ENCODE data around the gene ORMDL2.
A peak's percentile ranks its signal among the peaks of the same experiment; 100 is the strongest.

The ORMDL2 gene, protein sequence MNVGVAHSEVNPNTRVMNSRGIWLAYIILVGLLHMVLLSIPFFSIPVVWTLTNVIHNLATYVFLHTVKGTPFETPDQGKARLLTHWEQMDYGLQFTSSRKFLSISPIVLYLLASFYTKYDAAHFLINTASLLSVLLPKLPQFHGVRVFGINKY

DNA sequence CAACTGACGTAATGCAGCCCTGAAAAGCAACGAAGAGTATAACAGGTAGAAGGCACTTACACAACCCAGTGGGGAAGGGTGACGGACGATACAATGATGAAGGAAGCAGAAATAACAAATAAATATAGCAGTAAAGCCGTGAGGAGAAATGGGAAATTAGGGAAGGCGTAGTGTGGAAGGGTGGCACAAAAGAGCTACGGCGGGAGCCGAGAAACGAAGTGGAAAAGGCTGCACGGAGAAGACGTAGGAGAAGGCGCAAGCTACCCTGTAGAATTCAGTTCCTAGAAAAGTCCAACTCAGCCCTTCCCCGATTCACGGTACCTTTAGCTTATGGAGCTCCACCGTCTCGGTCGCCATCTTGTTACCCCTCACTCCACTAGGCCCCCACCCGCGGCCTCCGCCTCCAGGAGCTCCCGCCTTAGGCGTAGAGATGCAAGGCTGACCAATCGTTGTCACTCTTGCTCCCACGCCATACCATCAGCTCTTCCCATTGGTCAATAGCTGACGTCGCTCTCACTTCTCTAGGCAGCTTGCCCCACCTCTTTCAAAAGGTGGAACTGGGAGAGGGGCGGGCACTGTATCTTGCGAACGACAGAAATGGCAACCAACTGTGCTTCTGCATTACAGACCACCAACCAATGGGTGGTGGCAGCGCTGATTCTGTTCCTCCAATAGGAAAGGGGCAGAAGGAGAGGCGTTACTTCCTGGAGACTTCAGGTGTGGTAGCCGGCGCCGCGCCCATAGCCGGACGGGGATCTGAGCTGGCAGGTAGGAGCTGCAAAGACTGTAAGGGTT, at the start of gene ORMDL2, which contains the start of gene SARNP:
ORMDL2 (plus strand) TSS at position 697 of the 795 bp plus-strand sequence. CDS start 959 bp downstream, outside the sequence.
SARNP (minus strand) TSS at position 380 of the 795 bp plus-strand sequence; CDS start at position 357, 23 bp downstream.
- peaks cover 53% of the 10 kb centered on the region for H3K36me3 ChIP-seq (ENCODE audit: insufficient read depth, low read length)
- H2AFZ ChIP-seq (ENCODE audit: low read depth, low read length) = peak within 1 kb of the TSS; percentile 17
- no peaks in the 10 kb centered on the region for H3K27me3 ChIP-seq (ENCODE audit: insufficient read depth, low read length)
- no peaks in the 10 kb centered on the region for H3K9me3 ChIP-seq (ENCODE audit: low read length)
- H3K4me3 ChIP-seq (ENCODE audit: low read length) = peak within 1 kb of the TSS; percentile 74
- H3K4me1 ChIP-seq (ENCODE audit: insufficient read depth, low read length) = peaks cover 21% of the 10 kb centered on the region

DNA sequence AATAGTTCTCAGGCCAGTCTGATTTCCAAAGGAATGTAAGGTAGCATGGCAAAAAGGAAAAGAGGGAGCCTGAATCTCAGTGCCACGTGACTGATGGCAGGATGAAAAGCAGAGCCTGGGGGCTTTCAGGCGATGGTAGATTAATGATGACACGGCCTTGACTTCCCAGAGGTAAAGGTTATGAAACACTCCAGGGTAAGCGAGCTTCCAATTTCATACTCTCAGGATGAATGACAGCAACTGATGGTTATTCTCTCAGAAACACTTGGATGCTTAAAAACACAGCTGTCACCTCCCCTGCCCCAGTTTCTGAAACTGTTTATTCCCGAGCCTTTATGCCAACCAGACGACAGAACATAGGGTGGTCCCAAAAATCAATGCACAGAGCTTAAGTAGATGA, 46.1 kb upstream of the ORMDL2 start:
- H3K9me3 ChIP-seq (ENCODE audit: low read length) = no peaks in the 10 kb centered on the region
- H2AFZ ChIP-seq (ENCODE audit: low read depth, low read length) = no peak overlapping the region
- H3K36me3 ChIP-seq (ENCODE audit: insufficient read depth, low read length) = peaks cover 56% of the 10 kb centered on the region
- H3K4me1 ChIP-seq (ENCODE audit: insufficient read depth, low read length) = peaks cover under 1% of the 10 kb centered on the region
- no peaks in the 10 kb centered on the region for H3K27me3 ChIP-seq (ENCODE audit: insufficient read depth, low read length)
- no peak overlapping the region for H3K4me3 ChIP-seq (ENCODE audit: low read length)

GRCh38 chr12:55777856-55778255, 40.0 kb upstream of the ORMDL2 start:
- H3K36me3 ChIP-seq (ENCODE audit: insufficient read depth, low read length) = peaks cover 70% of the 10 kb centered on the region

DNA sequence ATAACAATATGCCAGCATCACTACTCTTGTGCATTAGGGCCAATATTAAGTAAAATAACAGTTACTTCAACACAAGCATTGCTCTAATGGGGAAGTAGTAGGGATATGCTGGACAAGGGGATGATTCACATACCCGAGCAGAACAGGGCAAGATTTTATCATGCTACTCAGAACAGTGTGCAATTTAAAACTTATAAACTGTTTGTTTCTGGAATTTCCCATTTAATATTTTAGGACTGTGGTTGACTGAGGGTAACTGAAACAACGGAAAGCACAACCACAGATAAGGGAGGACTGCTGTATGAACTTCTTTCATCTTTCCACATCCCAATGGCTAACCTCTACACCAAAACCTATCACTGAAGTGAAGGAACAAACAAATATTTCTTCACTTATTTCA, 37.2 kb upstream of the ORMDL2 start:
- Histone ChIP-seq H2AFZ (ENCODE audit: low read depth, low read length) (no peak overlapping the region), H3K4me3 (ENCODE audit: low read length) (no peak overlapping the region), H3K36me3 (ENCODE audit: insufficient read depth, low read length) (peaks cover 86% of the 10 kb centered on the region), H3K27me3 (ENCODE audit: insufficient read depth, low read length) (no peaks in the 10 kb centered on the region), H3K9me3 (ENCODE audit: low read length) (no peaks in the 10 kb centered on the region), H3K4me1 (ENCODE audit: insufficient read depth, low read length) (no peaks in the 10 kb centered on the region)

More at GRCh38 chr12:55777856-55778255, 40.0 kb upstream of the ORMDL2 start:
- Histone ChIP-seq H2AFZ (ENCODE audit: low read depth, low read length) (no peak overlapping the region), H3K4me1 (ENCODE audit: insufficient read depth, low read length) (no peaks in the 10 kb centered on the region), H3K4me3 (ENCODE audit: low read length) (no peak overlapping the region), H3K9me3 (ENCODE audit: low read length) (no peaks in the 10 kb centered on the region), H3K27me3 (ENCODE audit: insufficient read depth, low read length) (no peaks in the 10 kb centered on the region)

DNA sequence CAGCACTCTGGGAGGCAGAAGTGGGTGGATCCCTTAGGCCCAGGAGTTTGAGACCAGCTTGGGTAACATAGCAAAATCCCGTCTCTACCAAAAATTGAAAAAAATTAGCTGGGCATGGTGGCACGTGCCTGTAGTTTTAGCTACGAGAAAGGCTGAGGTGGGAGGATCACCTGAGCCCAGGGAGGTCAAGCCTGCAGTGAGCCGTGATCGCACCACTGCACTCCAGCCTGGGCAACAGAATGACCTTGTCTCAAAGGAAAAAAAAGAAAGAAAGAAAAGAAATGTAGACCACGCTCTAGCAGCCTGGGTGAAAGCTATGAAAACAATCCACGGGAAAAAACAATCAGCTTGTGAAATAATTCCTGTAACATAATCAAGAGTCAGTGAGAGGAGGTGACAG, 29.3 kb upstream of the ORMDL2 start:
- no peak overlapping the region for H2AFZ ChIP-seq (ENCODE audit: low read depth, low read length)
- H3K27me3 ChIP-seq (ENCODE audit: insufficient read depth, low read length) = no peaks in the 10 kb centered on the region
- no peaks in the 10 kb centered on the region for H3K9me3 ChIP-seq (ENCODE audit: low read length)
- no peaks in the 10 kb centered on the region for H3K4me1 ChIP-seq (ENCODE audit: insufficient read depth, low read length)
- peaks cover 84% of the 10 kb centered on the region for H3K36me3 ChIP-seq (ENCODE audit: insufficient read depth, low read length)
- H3K4me3 ChIP-seq (ENCODE audit: low read length) = no peak overlapping the region

GRCh38 chr12:55789171-55789570, 28.7 kb upstream of the ORMDL2 start:
- Histone ChIP-seq H3K4me3 (ENCODE audit: low read length) (no peak overlapping the region), H3K9me3 (ENCODE audit: low read length) (no peaks in the 10 kb centered on the region), H3K4me1 (ENCODE audit: insufficient read depth, low read length) (no peaks in the 10 kb centered on the region), H2AFZ (ENCODE audit: low read depth, low read length) (no peak overlapping the region), H3K27me3 (ENCODE audit: insufficient read depth, low read length) (no peaks in the 10 kb centered on the region), H3K36me3 (ENCODE audit: insufficient read depth, low read length) (peaks cover 84% of the 10 kb centered on the region)

- Histone ChIP-seq H3K4me1 (ENCODE audit: insufficient read depth, low read length) (no peaks in the 10 kb centered on the region), H3K9me3 (ENCODE audit: low read length) (no peaks in the 10 kb centered on the region), H3K36me3 (ENCODE audit: insufficient read depth, low read length) (peaks cover 84% of the 10 kb centered on the region), H3K4me3 (ENCODE audit: low read length) (no peak overlapping the region), H3K27me3 (ENCODE audit: insufficient read depth, low read length) (no peaks in the 10 kb centered on the region), H2AFZ (ENCODE audit: low read depth, low read length) (no peak overlapping the region)
These were observed 27.9 kb upstream of the ORMDL2 start for GRCh38 chr12:55789893-55790292.

GRCh38 chr12:55795950-55796349, 21.9 kb upstream of the ORMDL2 start:
- Histone ChIP-seq H2AFZ (ENCODE audit: low read depth, low read length) (no peak overlapping the region), H3K9me3 (ENCODE audit: low read length) (no peaks in the 10 kb centered on the region), H3K36me3 (ENCODE audit: insufficient read depth, low read length) (peaks cover 88% of the 10 kb centered on the region), H3K27me3 (ENCODE audit: insufficient read depth, low read length) (no peaks in the 10 kb centered on the region), H3K4me1 (ENCODE audit: insufficient read depth, low read length) (no peaks in the 10 kb centered on the region), H3K4me3 (ENCODE audit: low read length) (no peak overlapping the region)

- no peaks in the 10 kb centered on the region for H3K9me3 ChIP-seq (ENCODE audit: low read length)
- no peaks in the 10 kb centered on the region for H3K27me3 ChIP-seq (ENCODE audit: insufficient read depth, low read length)
- no peak overlapping the region for H2AFZ ChIP-seq (ENCODE audit: low read depth, low read length)
- H3K36me3 ChIP-seq (ENCODE audit: insufficient read depth, low read length) = peaks cover 90% of the 10 kb centered on the region
- H3K4me1 ChIP-seq (ENCODE audit: insufficient read depth, low read length) = no peaks in the 10 kb centered on the region
- no peak overlapping the region for H3K4me3 ChIP-seq (ENCODE audit: low read length)
These were observed 20.8 kb upstream of the ORMDL2 start for GRCh38 chr12:55797068-55797467.

- Histone ChIP-seq H3K4me1 (ENCODE audit: insufficient read depth, low read length) (no peaks in the 10 kb centered on the region), H2AFZ (ENCODE audit: low read depth, low read length) (no peak overlapping the region), H3K27me3 (ENCODE audit: insufficient read depth, low read length) (no peaks in the 10 kb centered on the region), H3K4me3 (ENCODE audit: low read length) (no peak overlapping the region), H3K36me3 (ENCODE audit: insufficient read depth, low read length) (peaks cover 86% of the 10 kb centered on the region), H3K9me3 (ENCODE audit: low read length) (no peaks in the 10 kb centered on the region)
These were observed 20.3 kb upstream of the ORMDL2 start for GRCh38 chr12:55797550-55797949.

DNA sequence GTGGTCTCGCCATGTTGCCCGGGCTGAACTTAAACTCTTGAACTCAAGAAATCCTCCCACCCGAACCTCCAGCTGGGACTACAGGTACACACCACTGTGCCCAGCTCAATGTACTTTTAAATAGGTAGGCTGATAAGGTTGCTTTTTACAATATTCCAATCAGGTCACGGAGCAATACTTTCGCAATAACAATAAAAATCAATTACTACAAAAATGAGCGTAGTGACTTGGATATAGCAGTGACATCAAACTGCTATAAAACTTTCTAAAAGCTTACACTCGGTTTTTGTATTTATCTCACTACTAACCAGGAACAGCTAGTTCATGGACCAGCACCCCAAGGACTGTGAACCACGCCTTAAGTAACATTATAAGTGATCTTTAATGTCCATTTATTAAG, 10.9 kb upstream of the ORMDL2 start:
- H3K36me3 ChIP-seq (ENCODE audit: insufficient read depth, low read length) = peaks cover 40% of the 10 kb centered on the region
- no peaks in the 10 kb centered on the region for H3K4me1 ChIP-seq (ENCODE audit: insufficient read depth, low read length)
- no peak overlapping the region for H2AFZ ChIP-seq (ENCODE audit: low read depth, low read length)
- no peaks in the 10 kb centered on the region for H3K27me3 ChIP-seq (ENCODE audit: insufficient read depth, low read length)
- H3K9me3 ChIP-seq (ENCODE audit: low read length) = no peaks in the 10 kb centered on the region
- no peak overlapping the region for H3K4me3 ChIP-seq (ENCODE audit: low read length)

GRCh38 chr12:55809274-55809673, 8.6 kb upstream of the ORMDL2 start:
- no peak overlapping the region for H3K4me3 ChIP-seq (ENCODE audit: low read length)
- H3K9me3 ChIP-seq (ENCODE audit: low read length) = no peaks in the 10 kb centered on the region
- no peak overlapping the region for H2AFZ ChIP-seq (ENCODE audit: low read depth, low read length)
- H3K36me3 ChIP-seq (ENCODE audit: insufficient read depth, low read length) = peaks cover 31% of the 10 kb centered on the region
- no peaks in the 10 kb centered on the region for H3K27me3 ChIP-seq (ENCODE audit: insufficient read depth, low read length)
- no peaks in the 10 kb centered on the region for H3K4me1 ChIP-seq (ENCODE audit: insufficient read depth, low read length)

DNA sequence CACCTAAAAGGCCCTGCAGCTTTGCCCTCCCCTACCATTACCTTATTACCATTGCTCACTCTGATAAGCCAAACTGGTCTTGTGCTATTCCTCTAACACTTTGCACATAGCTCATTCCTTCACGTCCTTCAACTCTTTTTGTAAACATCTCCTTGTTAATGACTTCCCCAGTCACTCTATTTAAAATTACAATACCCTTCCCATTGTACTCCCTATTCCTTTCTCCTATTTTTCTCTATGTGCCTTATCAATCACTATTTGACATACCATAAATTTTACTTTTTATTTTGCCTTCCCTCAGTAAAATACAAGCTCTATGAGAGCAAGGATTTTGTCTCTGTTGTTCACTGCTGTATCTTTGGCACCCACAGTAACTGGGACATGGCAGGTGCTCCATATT, 5.8 kb upstream of the ORMDL2 start:
- H3K4me1 ChIP-seq (ENCODE audit: insufficient read depth, low read length) = peaks cover 10% of the 10 kb centered on the region
- no peak overlapping the region for H3K4me3 ChIP-seq (ENCODE audit: low read length)
- peaks cover 39% of the 10 kb centered on the region for H3K36me3 ChIP-seq (ENCODE audit: insufficient read depth, low read length)
- no peak overlapping the region for H2AFZ ChIP-seq (ENCODE audit: low read depth, low read length)
- no peaks in the 10 kb centered on the region for H3K27me3 ChIP-seq (ENCODE audit: insufficient read depth, low read length)
- no peaks in the 10 kb centered on the region for H3K9me3 ChIP-seq (ENCODE audit: low read length)

Data from neuron (in vitro differentiated cells).